ENCODE measurements around the gene SNX15. TPM values are rescaled to one million over a fixed set of nuclear protein-coding genes. Genes with fewer than 3 reads are reported as not detected.
"Not testable (repeated sequence)": the region's sequence is repeated elsewhere in the genome, so short reads cannot be mapped to it uniquely, and the experiment has no call there.

The SNX15 gene, protein sequence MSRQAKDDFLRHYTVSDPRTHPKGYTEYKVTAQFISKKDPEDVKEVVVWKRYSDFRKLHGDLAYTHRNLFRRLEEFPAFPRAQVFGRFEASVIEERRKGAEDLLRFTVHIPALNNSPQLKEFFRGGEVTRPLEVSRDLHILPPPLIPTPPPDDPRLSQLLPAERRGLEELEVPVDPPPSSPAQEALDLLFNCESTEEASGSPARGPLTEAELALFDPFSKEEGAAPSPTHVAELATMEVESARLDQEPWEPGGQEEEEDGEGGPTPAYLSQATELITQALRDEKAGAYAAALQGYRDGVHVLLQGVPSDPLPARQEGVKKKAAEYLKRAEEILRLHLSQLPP
- 10 to 100 TPM; 27.3 to 29.6 TPM for total RNA-seq
- 10 to 100 TPM; 10.5 to 11.9 (median 11.9) TPM for polyA plus RNA-seq
- 0.84 to 6.0 (median 2.4) reads per million in 6 experiments for total RNA-seq

GRCh38 chr11:65027213-65028067 is at the start of gene SNX15:
TSS of gene SNX15 (plus strand) at chr11:65027439. CDS start at chr11:65027538, 99 bp downstream.
- Mint-ChIP-seq H3K27ac (peak within 1 kb of the TSS; percentile 79 to 96 (median 92)), H3K4me3 (peak within 1 kb of the TSS; percentile 46 to 91 (median 84)), H3K4me1 (peaks cover 7 to 23% (median 20%) of the 10 kb centered on the region in 4 donors), H3K36me3 (peaks cover 0 to 4% (median 0%) of the 10 kb centered on the region in 3 donors), H3K9me3 (no peaks in the 10 kb centered on the region), H3K27me3 (no peaks in the 10 kb centered on the region)
- POLR2A ChIA-PET: interaction anchor here (1.1 to 2.2 kb wide), 5 partner anchors 13 to 84 kb away, joined by 4 to 8 read pairs (median 5); partner anchors contain the start of genes ARL2, CDCA5, TM7SF2 and VPS51
- peak; percentile 88 to 94 for ATAC-seq
- DNase-seq: peak; percentile 73 to 96 (median 92)

- H3K27me3 Mint-ChIP-seq: peaks cover 0 to 11% (median 8%) of the 10 kb centered on the region in 5 donors
- POLR2A ChIA-PET: interaction anchor here (0.6 kb wide), 1 partner anchor 106 kb away, joined by 3 read pairs; no protein-coding TSS in a partner anchor
- H3K27ac Mint-ChIP-seq, H3K9me3 Mint-ChIP-seq, H3K4me3 Mint-ChIP-seq, ATAC-seq, H3K36me3 Mint-ChIP-seq, DNase-seq: not testable (repeated sequence)
- peaks cover 0 to 12% (median 0%) of the 10 kb centered on the region in 4 donors for H3K4me1 Mint-ChIP-seq
Observed at GRCh38 chr11:64983339-64983738, 43.9 kb upstream of the SNX15 start.

DNA sequence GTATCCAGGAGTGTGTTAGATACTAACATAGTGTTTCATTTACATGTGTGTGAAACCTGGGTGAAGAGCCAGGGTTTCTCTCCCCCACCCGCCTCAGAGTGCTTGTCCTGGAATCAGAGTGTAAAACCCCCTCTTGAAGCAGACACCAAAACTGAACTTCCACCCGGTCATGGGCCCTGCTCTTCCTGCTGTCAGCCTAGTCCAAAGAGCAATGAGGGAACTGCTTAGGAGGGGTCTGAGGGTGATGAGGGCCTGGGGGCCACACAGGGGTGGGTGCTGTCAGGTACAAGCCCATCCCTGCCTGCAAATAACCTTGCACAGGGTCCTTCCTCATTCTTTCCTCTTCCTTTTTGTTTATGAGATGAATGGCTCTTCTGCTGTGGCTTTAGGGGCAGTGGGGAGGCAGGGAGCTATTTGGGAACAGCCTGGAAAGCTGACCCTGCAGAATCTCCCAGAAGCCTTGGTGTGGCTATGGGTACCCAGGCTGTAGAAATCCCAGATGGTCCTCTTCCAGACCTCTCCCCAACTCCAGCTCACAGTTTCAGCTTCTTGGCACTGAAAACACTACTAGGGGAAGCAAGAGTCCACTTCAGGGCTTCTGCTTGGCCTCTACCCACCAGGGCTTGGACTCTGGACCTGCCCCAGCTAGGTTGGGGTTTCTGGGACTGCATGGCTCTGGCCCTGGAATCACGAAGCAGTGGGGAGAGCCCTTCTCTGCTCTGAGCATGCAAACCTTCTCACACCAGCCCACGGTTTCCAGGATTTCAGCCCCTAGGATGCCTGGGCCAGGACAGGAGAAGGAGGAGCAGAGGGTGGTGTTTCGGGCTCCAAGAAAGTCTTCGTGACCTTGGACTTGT is 39.0 kb upstream of the SNX15 start:
- POLR2A ChIA-PET: interaction anchor here (0.6 kb wide), 1 partner anchor 62 kb away, joined by 6 read pairs; no protein-coding TSS in a partner anchor
- Mint-ChIP-seq H3K27me3 (peaks cover 0 to 5% (median 4%) of the 10 kb centered on the region in 5 donors), H3K4me1 (peaks cover 7 to 34% (median 11%) of the 10 kb centered on the region in 4 donors), H3K36me3 (no peaks in the 10 kb centered on the region), H3K4me3 (no peak overlapping the region), H3K9me3 (no peaks in the 10 kb centered on the region), H3K27ac (peak overlapping the region in 1 of 10 donors; percentile 53)
- DNase-seq (no peak), ATAC-seq (no peak)

GRCh38 chr11:64989416-64989815 is 37.8 kb upstream of the SNX15 start:
- H3K27me3 Mint-ChIP-seq: peaks cover 0 to 9% (median 4%) of the 10 kb centered on the region in 5 donors
- H3K4me3 Mint-ChIP-seq: peak overlapping the region in 1 of 10 donors; percentile 19
- peak overlapping the region in 1 of 10 donors; percentile 53 for H3K27ac Mint-ChIP-seq
- DNase-seq: no peak
- no peaks in the 10 kb centered on the region for H3K9me3 Mint-ChIP-seq
- no peaks in the 10 kb centered on the region for H3K36me3 Mint-ChIP-seq
- no peak for ATAC-seq
- peaks cover 7 to 32% (median 11%) of the 10 kb centered on the region in 4 donors for H3K4me1 Mint-ChIP-seq
- POLR2A ChIA-PET: no interaction called here

DNA sequence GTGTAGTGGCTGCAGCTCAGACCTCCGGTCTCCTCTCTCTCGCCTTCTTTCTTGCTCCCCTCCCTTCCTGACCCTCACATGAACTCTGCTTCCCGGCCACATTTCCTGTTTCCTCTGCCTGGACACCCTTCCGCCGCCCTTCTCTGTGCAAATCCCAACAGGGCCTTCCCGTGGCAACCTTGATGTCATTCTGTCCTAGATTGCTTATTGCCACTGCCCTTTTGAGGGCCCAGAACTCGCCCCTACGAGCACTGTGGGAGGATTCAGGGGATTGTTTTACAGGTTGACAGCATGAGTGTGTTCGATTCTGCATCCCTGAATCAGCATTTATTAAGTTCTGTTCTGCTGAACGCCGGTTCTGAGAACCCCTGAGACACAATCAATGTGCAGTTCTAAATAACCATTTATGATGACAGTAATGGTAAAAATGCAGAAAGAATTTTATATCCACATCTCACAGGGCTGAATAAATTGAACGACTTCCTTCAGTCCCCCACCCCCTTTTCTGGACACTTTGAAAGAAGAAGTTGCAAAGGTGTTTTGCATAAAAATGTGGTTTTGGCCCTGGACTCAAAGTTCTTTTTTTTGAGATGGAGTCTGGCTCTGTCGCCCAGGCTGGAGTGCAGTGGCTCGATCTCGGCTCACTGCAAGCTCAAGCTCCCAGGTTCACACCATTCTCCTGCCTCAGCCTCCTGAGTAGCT is 36.9 kb upstream of the SNX15 start:
- no peak for DNase-seq
- peak overlapping the region in 2 of 10 donors; percentile 36 to 57 for H3K4me3 Mint-ChIP-seq
- no peaks in the 10 kb centered on the region for H3K36me3 Mint-ChIP-seq

DNA sequence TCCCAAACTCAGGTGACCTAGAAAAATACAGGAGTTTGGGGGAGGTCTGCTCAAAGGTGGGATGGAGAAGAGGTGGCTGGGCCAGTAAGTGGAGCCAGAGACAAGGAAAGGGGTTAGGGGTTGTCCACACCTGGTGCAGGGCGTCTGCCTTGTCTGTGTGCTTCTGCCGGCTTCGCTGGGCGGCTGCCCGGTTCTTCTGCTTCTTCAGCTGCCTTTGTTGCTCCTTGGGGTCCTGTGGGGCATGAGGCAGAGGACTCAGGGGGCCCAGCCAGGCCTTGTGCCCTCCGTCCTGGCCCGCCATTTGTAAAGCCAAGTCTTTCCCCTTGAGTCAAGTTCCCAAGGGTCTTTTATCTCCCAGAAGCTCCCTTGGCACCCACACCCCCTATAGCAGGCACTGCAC is 32.9 kb upstream of the SNX15 start:
- DNase-seq (no peak), ATAC-seq (no peak)
- POLR2A ChIA-PET: no interaction called here
- Mint-ChIP-seq H3K4me1 (peaks cover 6 to 34% (median 15%) of the 10 kb centered on the region in 4 donors), H3K27ac (no peak overlapping the region), H3K27me3 (peaks cover 0 to 19% (median 0%) of the 10 kb centered on the region in 5 donors), H3K36me3 (no peaks in the 10 kb centered on the region), H3K4me3 (no peak overlapping the region), H3K9me3 (no peaks in the 10 kb centered on the region)

More for the DNA sequence above, 36.9 kb upstream of the SNX15 start:
- peaks cover 7 to 29% (median 11%) of the 10 kb centered on the region in 4 donors for H3K4me1 Mint-ChIP-seq
- no peak for ATAC-seq
- H3K27ac Mint-ChIP-seq: peak overlapping the region in 4 of 10 donors; percentile 37 to 71 (median 58)
- POLR2A ChIA-PET: no interaction called here
- H3K9me3 Mint-ChIP-seq: no peaks in the 10 kb centered on the region
- peaks cover 0 to 17% (median 2%) of the 10 kb centered on the region in 5 donors for H3K27me3 Mint-ChIP-seq

DNA sequence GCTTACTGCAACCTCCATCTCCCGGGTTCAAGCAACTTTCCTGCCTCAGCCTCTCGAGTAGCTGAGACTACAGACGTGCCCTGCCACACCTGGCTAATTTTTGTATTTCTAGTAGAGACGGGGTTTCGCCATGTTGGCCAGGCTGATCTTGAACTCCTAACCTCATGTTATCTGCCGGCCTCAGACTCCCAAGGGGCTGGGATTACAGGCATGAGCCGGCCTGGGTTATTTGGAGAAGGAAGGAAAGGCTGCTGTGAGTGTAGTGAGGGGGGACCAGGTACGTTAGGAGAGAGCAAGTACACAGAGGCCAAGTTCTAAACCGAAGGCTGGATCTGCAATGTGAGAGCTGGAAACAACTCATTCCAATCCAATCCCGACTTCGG is 30.9 kb upstream of the SNX15 start:
- peak overlapping the region in 1 of 10 donors; percentile 76 for H3K4me3 Mint-ChIP-seq
- H3K27ac Mint-ChIP-seq: peak overlapping the region in 2 of 10 donors; percentile 29 to 70

GRCh38 chr11:64996710-64997380 is 30.4 kb upstream of the SNX15 start, which contains the start of gene BATF2:
TSS of gene BATF2 (minus strand) at chr11:64996971. CDS start at chr11:64996914, 57 bp downstream.
- no peaks in the 10 kb centered on the region for H3K9me3 Mint-ChIP-seq

More for the DNA sequence above, 30.9 kb upstream of the SNX15 start:
- Mint-ChIP-seq H3K36me3 (no peaks in the 10 kb centered on the region), H3K4me1 (peaks cover 2 to 21% (median 7%) of the 10 kb centered on the region in 4 donors), H3K9me3 (no peaks in the 10 kb centered on the region), H3K27me3 (peaks cover 0 to 19% (median 0%) of the 10 kb centered on the region in 5 donors)
- DNase-seq (no peak), ATAC-seq (no peak)
- POLR2A ChIA-PET: no interaction called here

DNA sequence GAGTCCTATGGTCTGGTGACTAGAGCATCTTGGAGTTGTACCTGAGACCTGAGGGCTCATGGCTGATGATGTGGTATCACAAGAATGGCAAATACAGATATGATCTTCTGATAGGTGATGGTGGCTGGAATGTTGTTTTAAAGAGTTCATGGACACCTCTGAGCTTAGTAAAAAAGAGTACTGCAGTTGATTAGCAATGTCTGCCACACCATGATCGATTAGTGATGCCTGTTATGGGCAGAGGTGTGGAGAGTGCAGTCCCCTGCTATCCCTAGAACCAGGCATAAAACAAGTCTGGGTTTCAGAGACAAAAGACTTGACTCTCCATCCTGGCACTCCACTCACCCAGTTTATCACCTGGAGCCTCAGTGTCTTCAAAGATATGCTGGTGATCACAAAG is 29.1 kb upstream of the SNX15 start:
- Mint-ChIP-seq H3K4me1 (peaks cover 2 to 18% (median 7%) of the 10 kb centered on the region in 4 donors), H3K4me3 (no peak overlapping the region), H3K36me3 (no peaks in the 10 kb centered on the region), H3K27me3 (peaks cover 0 to 19% (median 0%) of the 10 kb centered on the region in 5 donors), H3K9me3 (no peaks in the 10 kb centered on the region), H3K27ac (peak overlapping the region in 2 of 10 donors; percentile 7 to 63)
- POLR2A ChIA-PET: no interaction called here
- DNase-seq (no peak), ATAC-seq (no peak)

More at GRCh38 chr11:64996710-64997380, 30.4 kb upstream of the SNX15 start, which contains the start of gene BATF2:
- H3K36me3 Mint-ChIP-seq: no peaks in the 10 kb centered on the region
- peak within 1 kb of the TSS in 1 of 10 donors; percentile 76 for H3K4me3 Mint-ChIP-seq
- peaks cover 2 to 18% (median 7%) of the 10 kb centered on the region in 4 donors for H3K4me1 Mint-ChIP-seq
- POLR2A ChIA-PET: no interaction called here
- peaks cover 0 to 19% (median 0%) of the 10 kb centered on the region in 5 donors for H3K27me3 Mint-ChIP-seq
- ATAC-seq (peak; percentile 32 to 63), DNase-seq (peak in 2 of 10 donors; percentile 6 to 16)
- peak within 1 kb of the TSS in 3 of 10 donors; percentile 29 to 70 (median 48) for H3K27ac Mint-ChIP-seq

DNA sequence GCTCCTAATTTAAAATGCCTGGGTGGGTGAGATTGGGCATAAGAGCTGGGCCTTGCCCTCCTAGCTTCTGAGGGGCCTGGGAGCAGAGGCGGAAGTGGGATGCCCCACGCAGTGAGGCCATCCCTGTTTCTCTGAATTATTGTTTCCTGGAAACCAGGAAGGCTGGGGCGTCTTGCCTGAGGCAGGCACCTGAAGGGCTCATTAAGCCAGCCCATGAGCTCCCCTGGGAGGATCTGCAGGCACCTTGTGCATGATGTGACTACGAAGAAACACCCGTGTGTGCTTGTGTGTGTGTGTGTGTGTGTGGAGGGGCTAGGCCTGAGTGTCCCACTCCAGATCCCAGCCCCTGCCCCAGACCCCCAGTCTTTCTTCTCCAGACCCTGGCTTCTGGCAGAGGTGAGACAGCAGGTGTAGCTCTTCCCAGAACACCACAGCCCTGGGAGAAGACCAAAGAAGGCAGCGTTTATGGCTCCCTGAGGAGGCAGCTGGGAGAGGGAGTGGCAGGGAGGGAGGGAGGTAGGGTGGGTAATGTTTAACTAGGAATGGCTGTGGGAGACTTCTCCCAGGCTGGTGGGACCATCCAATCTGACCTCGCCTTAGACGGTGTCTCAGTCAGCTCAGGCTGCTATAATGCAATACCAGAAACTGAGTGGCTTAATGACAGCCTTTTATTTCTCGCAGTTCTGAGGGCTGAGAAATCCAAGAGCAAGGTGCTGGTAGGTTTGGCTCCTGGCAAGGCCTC is 28.4 kb upstream of the SNX15 start:
- Mint-ChIP-seq H3K9me3 (no peaks in the 10 kb centered on the region), H3K27me3 (peaks cover 0 to 17% (median 0%) of the 10 kb centered on the region in 5 donors), H3K36me3 (no peaks in the 10 kb centered on the region), H3K4me3 (no peak overlapping the region), H3K4me1 (peaks cover 2 to 18% (median 7%) of the 10 kb centered on the region in 4 donors), H3K27ac (peak overlapping the region in 6 of 10 donors; percentile 7 to 63 (median 42))
- POLR2A ChIA-PET: no interaction called here
- ATAC-seq (no peak), DNase-seq (no peak)
